Stimulated activated CD8-positive, alpha-beta memory T cell treated with anti-CD3 and anti-CD28 coated beads, Interleukin-12 subunit alpha, Interleukin-12 subunit beta, amount 100 ng/mL, for 24 hours (primary cell): ENCODE results near the gene TOM1L2.

ENCODE experiments used
- DNase-seq: peaks from one replicate; pipeline ENCODE4 v3.0.0-alpha.2; 2020; ENCODE audit errors: extremely low read depth

TOM1L2 gene

GRCh38 chr17:17807440-17807839, 164.8 kb downstream of the TOM1L2 start:
- no peak for DNase-seq

GRCh38 chr17:17806611-17807274, 165.5 kb downstream of the TOM1L2 start:
- no peak for DNase-seq

GRCh38 chr17:17806035-17806434, 166.2 kb downstream of the TOM1L2 start:
- DNase-seq: no peak

- DNase-seq: no peak
These were observed 166.6 kb downstream of the TOM1L2 start for GRCh38 chr17:17805575-17805974.

GRCh38 chr17:17804007-17804406, 168.2 kb downstream of the TOM1L2 start:
- DNase-seq: no peak

GRCh38 chr17:17801800-17802481, 170.3 kb downstream of the TOM1L2 start:
- DNase-seq: no peak

GRCh38 chr17:17800504-17801021, 171.6 kb downstream of the TOM1L2 start:
- DNase-seq: no peak

- DNase-seq: no peak
These were observed 173.5 kb downstream of the TOM1L2 start for GRCh38 chr17:17798573-17799255.

GRCh38 chr17:17798010-17798556, 174.1 kb downstream of the TOM1L2 start:
- DNase-seq: no peak

- DNase-seq: no peak
These were observed 174.9 kb downstream of the TOM1L2 start for GRCh38 chr17:17797119-17797809.

GRCh38 chr17:17796787-17797061, 175.5 kb downstream of the TOM1L2 start:
- no peak for DNase-seq

- no peak for DNase-seq
These were observed 176.0 kb downstream of the TOM1L2 start for GRCh38 chr17:17795946-17796786.

GRCh38 chr17:17795296-17795695, 176.9 kb downstream of the TOM1L2 start:
- no peak for DNase-seq

- DNase-seq: no peak
These were observed 177.8 kb downstream of the TOM1L2 start for GRCh38 chr17:17794382-17794781.
